Astrocyte (in vitro differentiated cells and primary cell): Measurements from ENCODE around the gene SH3GL3. TPM values are rescaled to one million over a fixed set of nuclear protein-coding genes. Genes with fewer than 3 reads are reported as not detected.

ENCODE experiments used
- DNase-seq: peaks from one replicate; pipeline ENCODE4 v3.0.0-alpha.2; 2010; ENCODE audit warnings: low read depth
- FAIRE-seq: peaks from 2 replicates; lab custom pipeline; 2011; peaks lifted over from hg19 to GRCh38; lab: Jason Lieb, UNC
- H2AFZ ChIP-seq: 2 replicates; pipeline ENCODE4 v1.6.0; 2012; ENCODE audit warnings: low read depth, low read length, inconsistent platforms
- H3K27ac ChIP-seq: 2 replicates; pipeline ENCODE4 v1.5.1; 2011; ENCODE audit warnings: low read depth, low read length, inconsistent platforms
- H3K27me3 ChIP-seq: 2 replicates; pipeline ENCODE4 v1.6.0; 2011; ENCODE audit warnings: low read length, inconsistent platforms; ENCODE audit not compliant: insufficient read depth
- H3K36me3 ChIP-seq: 2 replicates; pipeline ENCODE4 v1.5.1; 2011; ENCODE audit warnings: low read length, inconsistent platforms; ENCODE audit not compliant: insufficient read depth
- H3K4me1 ChIP-seq: 2 replicates; pipeline ENCODE4 v1.5.1; 2011; ENCODE audit warnings: low read length, inconsistent platforms; ENCODE audit not compliant: insufficient read depth
- H3K4me2 ChIP-seq: 2 replicates; pipeline ENCODE4 v1.6.0; 2012; ENCODE audit warnings: low read length, inconsistent platforms
- H3K4me3 ChIP-seq: 2 replicates; pipeline ENCODE4 v1.5.1; 2011; ENCODE audit warnings: low read depth, mild to moderate bottlenecking, low read length, inconsistent platforms; ENCODE audit not compliant: insufficient read depth
- H3K79me2 ChIP-seq: 2 replicates; pipeline ENCODE4 v1.6.0; 2012; ENCODE audit warnings: mild to moderate bottlenecking, low read length, inconsistent platforms; ENCODE audit not compliant: insufficient read depth
- H3K9ac ChIP-seq: 2 replicates; pipeline ENCODE4 v1.6.0; 2012; ENCODE audit warnings: mild to moderate bottlenecking, low read length, inconsistent platforms
- H3K9me3 ChIP-seq: 2 replicates; pipeline ENCODE4 v1.5.1; 2012; ENCODE audit warnings: low read depth, mild to moderate bottlenecking, low read length, inconsistent platforms; ENCODE audit not compliant: insufficient read depth
- H4K20me1 ChIP-seq: 2 replicates; pipeline ENCODE4 v1.6.0; 2012; ENCODE audit warnings: low read length, inconsistent platforms; ENCODE audit not compliant: insufficient read depth
- H3K27ac Mint-ChIP-seq: one replicate; pipeline ENCODE4 v1.8.0; 2021; ENCODE audit warnings: mild to moderate bottlenecking, mixed read lengths; ENCODE audit not compliant: unreplicated experiment
- H3K27me3 Mint-ChIP-seq: one replicate; pipeline ENCODE4 v1.8.0; 2021; ENCODE audit warnings: low read depth, mixed read lengths; ENCODE audit not compliant: unreplicated experiment
- H3K36me3 Mint-ChIP-seq: one replicate; pipeline ENCODE4 v1.8.0; 2021; ENCODE audit warnings: low read depth, mixed read lengths; ENCODE audit not compliant: unreplicated experiment
- H3K4me1 Mint-ChIP-seq: one replicate; pipeline ENCODE4 v1.8.0; 2021; ENCODE audit warnings: low read depth, mixed read lengths; ENCODE audit not compliant: unreplicated experiment
- H3K4me3 Mint-ChIP-seq: one replicate; pipeline ENCODE4 v1.8.0; 2021; ENCODE audit warnings: mild to moderate bottlenecking, moderate library complexity, mixed read lengths; ENCODE audit not compliant: unreplicated experiment
- H3K9me3 Mint-ChIP-seq: one replicate; pipeline ENCODE4 v1.8.0; 2021; ENCODE audit warnings: mild to moderate bottlenecking, mixed read lengths; ENCODE audit not compliant: unreplicated experiment
- CTCF ChIP-seq: IDR thresholded peaks from 2 replicates; pipeline ENCODE4 v1.5.1; 2011; ENCODE audit warnings: low read depth, mild to moderate bottlenecking, inconsistent platforms, low read length, moderate library complexity; ENCODE audit not compliant: insufficient read depth
- EZH2 ChIP-seq: IDR thresholded peaks from 2 replicates; pipeline ENCODE4 v1.6.1; 2012; ENCODE audit warnings: mild to moderate bottlenecking, low read length, inconsistent platforms; ENCODE audit not compliant: insufficient read depth
- total RNA-seq: library from RNA; stranded (reverse); gene quantifications from 2 replicates; pipeline ENCODE4 v1.2.1, GENCODE V29; 2021

The SH3GL3 gene
- total RNA-seq, 1 donor from 2014 or later, result 2.7 TPM

DNA sequence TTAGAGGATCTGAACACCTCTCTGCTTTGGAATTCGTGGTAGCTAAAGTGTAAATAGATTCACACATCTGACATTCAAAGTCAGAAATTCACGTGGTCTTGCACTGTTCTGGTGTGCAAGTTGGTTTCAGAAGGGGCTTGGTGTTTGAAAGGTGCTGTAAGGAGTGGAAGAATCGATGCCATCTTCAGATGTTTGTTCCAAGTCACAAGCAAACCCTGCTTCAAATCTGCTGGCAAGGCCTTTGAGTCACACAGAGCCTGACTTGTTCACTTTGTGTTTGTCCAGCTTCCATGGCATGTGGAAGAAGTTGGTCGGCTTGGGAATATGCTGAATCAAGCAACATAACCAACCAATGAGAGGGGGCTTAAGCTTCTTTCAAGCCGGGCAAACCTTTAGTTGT lies 44.3 kb downstream of the SH3GL3 start:
- Histone ChIP-seq H3K79me2 (no peaks in the 10 kb centered on the region), H2AFZ (no peak overlapping the region), H3K27ac (no peak overlapping the region), H3K9me3 (no peaks in the 10 kb centered on the region), H3K36me3 (no peaks in the 10 kb centered on the region), H3K9ac (no peak overlapping the region), H3K4me2 (no peak overlapping the region), H4K20me1 (no peaks in the 10 kb centered on the region), H3K4me3 (no peak overlapping the region), H3K4me1 (no peaks in the 10 kb centered on the region), H3K27me3 (no peaks in the 10 kb centered on the region)
- H3K9me3 Mint-ChIP-seq, result peaks cover 4% of the 10 kb centered on the region
- H3K4me1 Mint-ChIP-seq, result peaks cover 2% of the 10 kb centered on the region
- no peak for DNase-seq
- peaks cover 4% of the 10 kb centered on the region for H3K36me3 Mint-ChIP-seq
- no peak overlapping the region for H3K4me3 Mint-ChIP-seq
- TF ChIP-seq EZH2 (no peak), CTCF (no peak)
- no peak overlapping the region for H3K27ac Mint-ChIP-seq
- peaks cover 13% of the 10 kb centered on the region for H3K27me3 Mint-ChIP-seq
- FAIRE-seq, result no peak

GRCh38 chr15:83496766-83497165 lies 49.6 kb downstream of the SH3GL3 start:
- Histone ChIP-seq H3K27ac (no peak overlapping the region), H4K20me1 (no peaks in the 10 kb centered on the region), H3K79me2 (no peaks in the 10 kb centered on the region), H3K9ac (no peak overlapping the region), H3K36me3 (no peaks in the 10 kb centered on the region), H3K4me3 (no peak overlapping the region), H3K4me2 (no peak overlapping the region), H3K27me3 (no peaks in the 10 kb centered on the region), H3K9me3 (no peaks in the 10 kb centered on the region), H3K4me1 (no peaks in the 10 kb centered on the region), H2AFZ (no peak overlapping the region)
- no peak overlapping the region for H3K27ac Mint-ChIP-seq
- no peak for DNase-seq
- peaks cover 13% of the 10 kb centered on the region for H3K9me3 Mint-ChIP-seq
- H3K4me1 Mint-ChIP-seq, result no peaks in the 10 kb centered on the region
- peaks cover 2% of the 10 kb centered on the region for H3K36me3 Mint-ChIP-seq
- no peak for TF ChIP-seq CTCF
- no peak for TF ChIP-seq EZH2
- H3K4me3 Mint-ChIP-seq, result no peak overlapping the region
- H3K27me3 Mint-ChIP-seq, result peaks cover 2% of the 10 kb centered on the region
- FAIRE-seq, result no peak

GRCh38 chr15:83498374-83498773 lies 51.2 kb downstream of the SH3GL3 start:
- H3K9me3 Mint-ChIP-seq, result peaks cover 13% of the 10 kb centered on the region
- no peak overlapping the region for H3K4me3 Mint-ChIP-seq
- H3K27ac Mint-ChIP-seq, result no peak overlapping the region

More at GRCh38 chr15:83498374-83498773, 51.2 kb downstream of the SH3GL3 start:
- Histone ChIP-seq H3K27me3 (no peaks in the 10 kb centered on the region), H3K4me1 (no peaks in the 10 kb centered on the region), H3K4me3 (no peak overlapping the region), H4K20me1 (no peaks in the 10 kb centered on the region), H2AFZ (no peak overlapping the region), H3K9me3 (no peaks in the 10 kb centered on the region), H3K79me2 (no peaks in the 10 kb centered on the region), H3K9ac (no peak overlapping the region), H3K27ac (no peak overlapping the region), H3K36me3 (no peaks in the 10 kb centered on the region), H3K4me2 (no peak overlapping the region)
- no peaks in the 10 kb centered on the region for H3K4me1 Mint-ChIP-seq
- no peak for TF ChIP-seq EZH2
- no peak for TF ChIP-seq CTCF
- FAIRE-seq (no peak), DNase-seq (no peak)
- H3K27me3 Mint-ChIP-seq, result peaks cover 2% of the 10 kb centered on the region
- H3K36me3 Mint-ChIP-seq, result peaks cover 2% of the 10 kb centered on the region
